Cerebellar cortex (tissue), 1 donor: Measurements from ENCODE around the gene CKLF.
"Not testable (repeated sequence)": the region's sequence is repeated elsewhere in the genome, so short reads cannot be mapped to it uniquely, and the experiment has no call there.

Source experiments
- DNase-seq: peaks from one replicate; pipeline ENCODE4 v3.0.0-alpha.2; 2015; ENCODE audit warnings: low spot score

Gene CKLF

GRCh38 chr16:66543541-66543940, 8.8 kb upstream of the CKLF start:
- DNase-seq: no peak

GRCh38 chr16:66544016-66544757, 8.2 kb upstream of the CKLF start:
- DNase-seq: no peak

- DNase-seq: no peak
These were observed 5.0 kb upstream of the CKLF start for GRCh38 chr16:66547101-66547989.

- DNase-seq: no peak
These were observed 4.3 kb upstream of the CKLF start for GRCh38 chr16:66548068-66548467.

- DNase-seq: no peak
These were observed 3.5 kb upstream of the CKLF start for GRCh38 chr16:66548868-66549267.

- no peak for DNase-seq
These were observed 2.9 kb upstream of the CKLF start, which contains the start of gene TK2 for GRCh38 chr16:66549284-66550131. Gene TK2 (minus strand): TSS chr16:66550122. CDS start chr16:66550061, 61 bp downstream.

GRCh38 chr16:66551348-66551759, 1.0 kb upstream of the CKLF start:
- DNase-seq: peak; percentile 52

- no peak for DNase-seq
These were observed 539 bp upstream of the CKLF start for GRCh38 chr16:66551788-66552285.

- no peak for DNase-seq
These were observed 847 bp downstream of the CKLF start for GRCh38 chr16:66553223-66553622.

GRCh38 chr16:66554021-66554420, 1.6 kb downstream of the CKLF start:
- no peak for DNase-seq

GRCh38 chr16:66554495-66554894, 2.1 kb downstream of the CKLF start:
- DNase-seq: no peak

- no peak for DNase-seq
These were observed 7.7 kb downstream of the CKLF start for GRCh38 chr16:66560107-66560506.

GRCh38 chr16:66561381-66562080, 9.2 kb downstream of the CKLF start:
- no peak for DNase-seq

- no peak for DNase-seq
These were observed 10.0 kb downstream of the CKLF start for GRCh38 chr16:66562409-66562808.

- no peak for DNase-seq
These were observed 10.6 kb downstream of the CKLF start for GRCh38 chr16:66562986-66563385.

- no peak for DNase-seq
These were observed 11.4 kb downstream of the CKLF start for GRCh38 chr16:66563574-66564334.

GRCh38 chr16:66566051-66566901, 13.9 kb downstream of the CKLF start, which contains the start of gene CMTM1:
Gene CMTM1 (plus strand): TSS chr16:66566439. CDS start chr16:66566514, 75 bp downstream.
- DNase-seq: no peak

GRCh38 chr16:66567270-66567669, 14.9 kb downstream of the CKLF start:
- not testable (repeated sequence) for DNase-seq

- DNase-seq: no peak
These were observed 16.0 kb downstream of the CKLF start for GRCh38 chr16:66568355-66568754.
